H1 (cell line): ENCODE measurements around the gene KMT2E. TPM values are rescaled to one million over a fixed set of nuclear protein-coding genes. Genes with fewer than 3 reads are reported as not detected.

Experiments
- CTCF ChIA-PET: fragments of 300-600 bp; sonication (Branson Sonifier 250); formaldehyde crosslinking; loops from one replicate; lab custom pipeline; 2021; ENCODE audit not compliant: partially characterized antibody; lab: Charles Lee
- POLR2A ChIA-PET: fragments of 300-600 bp; sonication (Branson Sonifier 250); formaldehyde crosslinking; loops from one replicate; lab custom pipeline; 2021; ENCODE audit warnings: inconsistent platforms; ENCODE audit not compliant: partially characterized antibody; lab: Charles Lee
- DNase-seq, 2 experiments: peaks; one replicate each; pipeline versions ENCODE4 v3.0.0 to v3.0.0-alpha.2; 2010 to 2022; ENCODE audit warnings: low spot score in 2 of 2, low read depth in 1 of 2, mixed read lengths in 1 of 2
- FAIRE-seq: peaks from 2 replicates; lab custom pipeline; 2011; peaks lifted over from hg19 to GRCh38; lab: Jason Lieb, UNC
- H2AFZ ChIP-seq: 2 replicates; pipeline ENCODE4 v1.8.1; 2012; ENCODE audit warnings: low read length, inconsistent platforms
- H2AK5ac ChIP-seq: 2 replicates; pipeline ENCODE4 v1.6.1; 2013; ENCODE audit warnings: low read depth, low read length
- H2BK120ac ChIP-seq: replicated peaks from 2 replicates; pipeline ENCODE3; 2013; ENCODE audit warnings: low read depth, low read length, inconsistent platforms
- H2BK12ac ChIP-seq: 2 replicates; pipeline ENCODE4 v1.6.1; 2013; ENCODE audit warnings: low read depth, low read length
- H2BK15ac ChIP-seq: 2 replicates; pipeline ENCODE4 v1.6.1; 2013; ENCODE audit warnings: low read length
- H2BK20ac ChIP-seq: 2 replicates; pipeline ENCODE4 v1.6.1; 2013; ENCODE audit warnings: low read length
- H2BK5ac ChIP-seq: 2 replicates; pipeline ENCODE4 v1.6.1; 2013; ENCODE audit warnings: low read depth, low read length
- H3K14ac ChIP-seq: 2 replicates; pipeline ENCODE4 v1.6.1; 2013; ENCODE audit warnings: inconsistent platforms; ENCODE audit not compliant: insufficient read length
- H3K18ac ChIP-seq: 2 replicates; pipeline ENCODE4 v1.6.1; 2013; ENCODE audit warnings: low read length; ENCODE audit errors: extremely low read depth
- H3K23ac ChIP-seq: 2 replicates; pipeline ENCODE4 v1.6.1; 2013; ENCODE audit warnings: inconsistent platforms; ENCODE audit not compliant: insufficient read length
- H3K23me2 ChIP-seq: 2 replicates; pipeline ENCODE4 v1.6.1; 2013; ENCODE audit warnings: low read depth, low read length
- H3K27ac ChIP-seq: 2 replicates; pipeline ENCODE4 v1.6.1; 2011; ENCODE audit warnings: low read depth, low read length, inconsistent platforms
- H3K27me3 ChIP-seq, 4 experiments: replicated peaks in 1 of 4; 1 replicate in 1 of 4; 2 replicates in 3 of 4; pipeline versions ENCODE4 v1.6.1 to v1.8.1; 2011 to 2013; ENCODE audit warnings: low read length in 3 of 4, mild to moderate bottlenecking in 3 of 4, inconsistent platforms in 2 of 4, mixed read lengths in 2 of 4, moderate library complexity in 1 of 4; ENCODE audit not compliant: control insufficient read depth in 3 of 4, insufficient read depth in 3 of 4; ENCODE audit errors: extremely low read depth in 1 of 4
- H3K36me3 ChIP-seq, 4 experiments: 2 replicates each; pipeline versions ENCODE4 v1.6.1 to v1.8.1; 2011 to 2013; ENCODE audit warnings: mild to moderate bottlenecking in 4 of 4, low read length in 3 of 4, moderate library complexity in 2 of 4, control low read depth in 1 of 4, inconsistent platforms in 1 of 4; ENCODE audit not compliant: insufficient read depth in 4 of 4, control insufficient read depth in 2 of 4
- H3K4ac ChIP-seq: replicated peaks from 2 replicates; pipeline ENCODE3; 2013; ENCODE audit warnings: low read length, low read depth, mixed read lengths, inconsistent platforms; ENCODE audit not compliant: insufficient read length
- H3K4me1 ChIP-seq, 4 experiments: replicated peaks in 1 of 4; 1 replicate in 1 of 4; 2 replicates in 3 of 4; pipeline versions ENCODE4 v1.6.1 to v1.8.1; 2011 to 2013; ENCODE audit warnings: low read length in 3 of 4, inconsistent platforms in 2 of 4, mixed read lengths in 1 of 4; ENCODE audit not compliant: insufficient read depth in 4 of 4, control insufficient read depth in 3 of 4
- H3K4me2 ChIP-seq, 2 experiments: 2 replicates each; pipeline versions ENCODE4 v1.6.1 to v1.8.1; 2011 to 2013; ENCODE audit warnings: low read depth in 2 of 2, low read length in 2 of 2, control low read depth in 1 of 2, inconsistent platforms in 1 of 2, mild to moderate bottlenecking in 1 of 2; ENCODE audit not compliant: insufficient read depth in 1 of 2
- H3K4me3 ChIP-seq, 4 experiments: fragments of 200-600, 300-600 bp in 1 of 4; sonication (generic), shearing (Covaris generic), sonication (Bioruptor Twin) in 1 of 4; 2 replicates each; pipeline versions ENCODE4 v1.5.1 to v1.8.1; 2011 to 2016; ENCODE audit warnings: low read length in 4 of 4, low read depth in 3 of 4, control low read depth in 2 of 4, inconsistent platforms in 2 of 4, mild to moderate bottlenecking in 2 of 4, mixed read lengths in 1 of 4, moderate library complexity in 1 of 4; ENCODE audit not compliant: insufficient read depth in 2 of 4; ENCODE audit errors: extremely low read depth in 1 of 4
- H3K56ac ChIP-seq: replicated peaks from 2 replicates; pipeline ENCODE3; 2013; ENCODE audit warnings: low read depth, mild to moderate bottlenecking, mixed read lengths, low read length, inconsistent platforms; ENCODE audit not compliant: insufficient read length
- H3K79me1 ChIP-seq: 2 replicates; pipeline ENCODE4 v1.6.1; 2013; ENCODE audit warnings: low read depth, low read length, control low read depth
- H3K79me2 ChIP-seq, 2 experiments: 2 replicates each; pipeline versions ENCODE4 v1.6.1 to v1.8.1; 2012 to 2013; ENCODE audit warnings: low read length in 2 of 2, mild to moderate bottlenecking in 2 of 2, inconsistent platforms in 1 of 2; ENCODE audit not compliant: insufficient read depth in 2 of 2, control insufficient read depth in 1 of 2
- H3K9ac ChIP-seq, 4 experiments: replicated peaks in 1 of 4; 1 replicate in 1 of 4; 2 replicates in 3 of 4; pipeline versions ENCODE4 v1.6.1 to v1.8.1; 2011 to 2013; ENCODE audit warnings: low read depth in 3 of 4, low read length in 3 of 4, control low read depth in 2 of 4, mild to moderate bottlenecking in 2 of 4, moderate library complexity in 2 of 4, inconsistent platforms in 1 of 4; ENCODE audit errors: extremely low read depth in 1 of 4
- H3K9me3 ChIP-seq, 2 experiments: 2 replicates each; pipeline versions ENCODE4 v1.6.1 to v1.8.1; 2012 to 2013; ENCODE audit warnings: mild to moderate bottlenecking in 2 of 2, moderate library complexity in 2 of 2, control low read depth in 1 of 2, inconsistent platforms in 1 of 2, low read depth in 1 of 2, low read length in 1 of 2, mixed read lengths in 1 of 2; ENCODE audit not compliant: insufficient read depth in 2 of 2
- H4K20me1 ChIP-seq, 2 experiments: replicated peaks in 1 of 2; 2 replicates each; pipeline versions ENCODE3 to v1.8.1; 2011 to 2013; ENCODE audit warnings: inconsistent platforms in 2 of 2, low read length in 2 of 2, mild to moderate bottlenecking in 1 of 2; ENCODE audit not compliant: insufficient read depth in 2 of 2, control insufficient read depth in 1 of 2
- H4K5ac ChIP-seq: 2 replicates; pipeline ENCODE4 v1.6.1; 2013; ENCODE audit warnings: low read length, low read depth, mixed read lengths, inconsistent platforms; ENCODE audit not compliant: insufficient read length
- H4K8ac ChIP-seq: 2 replicates; pipeline ENCODE4 v1.8.0; 2013; ENCODE audit warnings: mild to moderate bottlenecking, moderate library complexity, low read length, inconsistent platforms; ENCODE audit not compliant: insufficient read depth; ENCODE audit errors: extremely low read depth
- H4K91ac ChIP-seq: replicated peaks from 2 replicates; pipeline ENCODE3; 2013; ENCODE audit warnings: low read length, mixed read lengths, inconsistent platforms; ENCODE audit not compliant: insufficient read length
- ATF2 ChIP-seq: IDR thresholded peaks from 2 replicates; pipeline ENCODE4 v1.6.1; 2012; ENCODE audit warnings: low read length, inconsistent platforms
- BCL11A ChIP-seq, 2 experiments: IDR thresholded peaks; one replicate each; pipeline ENCODE4 v1.6.1; 2011; ENCODE audit warnings: low read depth in 2 of 2, low read length in 2 of 2, mild to moderate bottlenecking in 2 of 2
- GTF2F1 ChIP-seq: IDR thresholded peaks from 2 replicates; pipeline ENCODE4 v1.6.1; 2012; ENCODE audit warnings: low read depth, low read length, improper control_type of control experiment, borderline replicate concordance
- WGBS, 2 experiments: shearing (Covaris generic) in 1 of 2; methylation state at CpG; one replicate each; pipeline versions ENCODE4 v1.1.6 to v1.1.7; 2013 to 2015; ENCODE audit warnings: low lambda C conversion rate in 2 of 2, mixed read lengths in 2 of 2, inconsistent platforms in 1 of 2, low coverage in 1 of 2, missing lambda C conversion rate in 1 of 2; ENCODE audit not compliant: insufficient replicate concordance in 2 of 2, insufficient coverage in 1 of 2, insufficient read length in 1 of 2; ENCODE audit errors: extremely low coverage in 1 of 2, missing lambda C conversion rate in 1 of 2; 5-methylcytosine and 5-hydroxymethylcytosine counted together
- polyA plus RNA-seq, 7 experiments: library from polyadenylated mRNA; depleted of rRNA in 3 of 7; stranded (reverse) in 5 of 7; unstranded in 2 of 7; fragments of >200 nt in 5 of 7; fragments of 200-250 nt in 2 of 7; gene quantifications; 1 replicate in 5 of 7; 2 replicates in 1 of 7; 4 replicates in 1 of 7; pipeline versions ENCODE4 v1.2.1 to v1.2.3, GENCODE V29; 2011 to 2013; ENCODE audit warnings: missing spikeins in 2 of 7, mixed read lengths in 2 of 7
- total RNA-seq: library from RNA; stranded (reverse); fragmentation: NEBNext Ultra II Directional; extraction: Animal tissue kit (Norgen Biotek cat#: 25700); gene quantifications from 2 replicates; pipeline ENCODE4 v1.2.1, GENCODE V29; 2021

Gene KMT2E
- total and polyA plus RNA-seq, 2 of the 8 experiments (the other 6 are each of a cell fraction or from before 2014, with no cell fraction given): 10.9 to 45.0 TPM

- FAIRE-seq: no peak
- H3K79me2 ChIP-seq: peaks cover 0 to 22% of the 10 kb centered on the region in 2 experiments; a peak in 2 of 4 replicates
- POLR2A ChIA-PET: interaction anchor here (1.8 kb wide), 1 partner anchor 10 kb away, joined by 3 read pairs; no protein-coding TSS in a partner anchor
- TF ChIP-seq ATF2 (no peak), GTF2F1 (no peak), BCL11A (IDR thresholded peaks at IDR 0.05; ENCODE audit: low read depth in 2 of 2, low read length in 2 of 2) (no peak)
Observed at GRCh38 chr7:105067691-105068090, 53.7 kb downstream of the KMT2E start.

More at GRCh38 chr7:105067691-105068090, 53.7 kb downstream of the KMT2E start:
- CTCF ChIA-PET: interaction anchor here (0.6 to 1.0 kb wide), 2 partner anchors 144 to 990 kb away, joined by 3 read pairs; no protein-coding TSS in a partner anchor
- Histone ChIP-seq H3K79me1 (peaks cover 4% of the 10 kb centered on the region; the same call in 1 of the 2 replicates), H3K9me3 (no peaks in the 10 kb centered on the region), H3K56ac (no peak overlapping the region), H4K20me1 (peaks cover 5 to 7% of the 10 kb centered on the region in 2 experiments), H3K23ac (no peak overlapping the region), H3K4ac (no peak overlapping the region), H2BK15ac (no peak overlapping the region), H3K36me3 (peaks cover 7 to 73% (median 25%) of the 10 kb centered on the region in 4 experiments), H3K9ac (no peak overlapping the region), H2BK120ac (no peak overlapping the region), H4K5ac (no peak overlapping the region), H2BK5ac (no peak overlapping the region), H3K14ac (no peak overlapping the region), H4K8ac (no peak overlapping the region), H2AK5ac (no peak overlapping the region), H3K4me1 (no peaks in the 10 kb centered on the region), H2AFZ (no peak overlapping the region), H3K4me2 (no peak overlapping the region), H3K18ac (no peak overlapping the region), H3K27ac (no peak overlapping the region), H3K4me3 (no peak overlapping the region), H4K91ac (no peak overlapping the region), H3K27me3 (peaks cover 0 to 2% (median 0%) of the 10 kb centered on the region in 4 experiments; a peak in 1 of 7 replicates), H2BK20ac (no peak overlapping the region), H2BK12ac (no peak overlapping the region), H3K23me2 (no peaks in the 10 kb centered on the region)
- WGBS, 2 experiments: 98% methylated on average over 5 of the region's 5 CpGs; no CpG with 5 or more reads in 1 of the 2 experiments
- no peak for DNase-seq
